ENCODE measurements around the gene CTSH.

DNA sequence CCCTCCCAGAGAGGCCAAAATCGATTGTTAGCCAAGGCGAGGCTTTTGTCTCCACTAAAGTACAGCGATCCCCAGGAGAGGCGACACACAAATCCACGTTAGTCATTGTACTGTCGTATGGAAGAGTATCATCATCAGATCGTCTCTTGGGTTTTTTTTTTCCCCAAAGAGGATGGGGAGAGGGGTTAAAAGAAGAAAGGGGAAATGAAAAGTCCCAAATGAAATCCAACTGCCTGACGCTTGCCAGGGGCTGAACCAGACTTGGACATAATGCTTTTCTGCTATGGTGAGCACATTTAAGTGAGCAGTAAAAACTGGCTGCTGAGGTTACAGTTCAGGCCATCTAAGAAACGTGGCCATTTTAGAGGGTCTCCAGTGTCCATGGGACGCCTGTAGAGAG, 37.9 kb upstream of the CTSH start:
- TF ChIP-seq, protein P1, sequence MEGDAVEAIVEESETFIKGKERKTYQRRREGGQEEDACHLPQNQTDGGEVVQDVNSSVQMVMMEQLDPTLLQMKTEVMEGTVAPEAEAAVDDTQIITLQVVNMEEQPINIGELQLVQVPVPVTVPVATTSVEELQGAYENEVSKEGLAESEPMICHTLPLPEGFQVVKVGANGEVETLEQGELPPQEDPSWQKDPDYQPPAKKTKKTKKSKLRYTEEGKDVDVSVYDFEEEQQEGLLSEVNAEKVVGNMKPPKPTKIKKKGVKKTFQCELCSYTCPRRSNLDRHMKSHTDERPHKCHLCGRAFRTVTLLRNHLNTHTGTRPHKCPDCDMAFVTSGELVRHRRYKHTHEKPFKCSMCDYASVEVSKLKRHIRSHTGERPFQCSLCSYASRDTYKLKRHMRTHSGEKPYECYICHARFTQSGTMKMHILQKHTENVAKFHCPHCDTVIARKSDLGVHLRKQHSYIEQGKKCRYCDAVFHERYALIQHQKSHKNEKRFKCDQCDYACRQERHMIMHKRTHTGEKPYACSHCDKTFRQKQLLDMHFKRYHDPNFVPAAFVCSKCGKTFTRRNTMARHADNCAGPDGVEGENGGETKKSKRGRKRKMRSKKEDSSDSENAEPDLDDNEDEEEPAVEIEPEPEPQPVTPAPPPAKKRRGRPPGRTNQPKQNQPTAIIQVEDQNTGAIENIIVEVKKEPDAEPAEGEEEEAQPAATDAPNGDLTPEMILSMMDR (IDR thresholded peaks at IDR 0.05) = no peak
- TF ChIP-seq POLR2AphosphoS5 (IDR thresholded peaks at IDR 0.05; ENCODE audit: low read depth, low read length) (no peak), SIN3A (IDR thresholded peaks at IDR 0.05; ENCODE audit: borderline replicate concordance, insufficient read depth, low read depth, low read length) (no peak)

All from Panc1 (cell line).